Measurements from ENCODE around the gene GUF1.
A peak's percentile ranks its signal among the peaks of the same experiment; 100 is the strongest.

The GUF1 gene

DNA sequence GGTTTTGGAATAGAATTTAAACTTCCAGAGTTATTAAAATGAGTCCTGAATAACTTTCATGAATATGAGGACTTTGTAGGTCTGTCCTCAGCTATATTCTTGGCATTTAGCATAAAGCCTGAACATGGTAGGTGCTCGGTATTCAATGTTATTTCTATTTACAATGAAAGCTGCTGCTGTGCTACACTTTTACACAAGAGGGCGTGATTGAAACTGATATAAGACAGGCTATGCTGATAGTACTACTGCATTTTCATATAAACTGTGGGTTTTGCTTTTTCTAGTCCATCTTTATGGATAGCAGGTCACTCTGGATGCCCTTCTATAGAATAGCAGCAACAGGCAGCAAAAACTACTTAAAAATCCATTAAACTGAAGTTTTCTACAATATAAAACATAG, 60.4 kb downstream of the GUF1 start:
- H2BK15ac ChIP-seq (ENCODE audit: low read depth, poor library complexity, severe bottlenecking), result no peak overlapping the region
- no peak overlapping the region for H2AFZ ChIP-seq (ENCODE audit: low read depth, low read length)
- no peaks in the 10 kb centered on the region for H3K27me3 ChIP-seq (ENCODE audit: control insufficient read depth in 1 of 2, insufficient read depth in 1 of 2, low read length in 2 of 2)
- no peak overlapping the region for H2BK12ac ChIP-seq (ENCODE audit: low read length in 2 of 2)
- no peaks in the 10 kb centered on the region for H3K9me3 ChIP-seq (ENCODE audit: control insufficient read depth, low read length)
- no peak overlapping the region for H3K4ac ChIP-seq (ENCODE audit: low read depth in 1 of 2, low read length in 2 of 2)
- H2BK120ac ChIP-seq (ENCODE audit: low read depth, low read length), result no peak overlapping the region
- H3K36me3 ChIP-seq (ENCODE audit: control insufficient read depth in 1 of 2, insufficient read depth in 2 of 2, low read depth in 1 of 2, low read length in 2 of 2), result no peaks in the 10 kb centered on the region
- H3K4me3 ChIP-seq (ENCODE audit: insufficient read depth in 1 of 2, low read depth in 1 of 2, low read length in 2 of 2), result no peak overlapping the region
- H3K23ac ChIP-seq (ENCODE audit: low read length in 2 of 2), result no peak overlapping the region
- no peak overlapping the region for H2BK5ac ChIP-seq (ENCODE audit: low read depth, low read length, poor library complexity, severe bottlenecking)
- DNase-seq, result peak; percentile 27
- H4K8ac ChIP-seq (ENCODE audit: low read length), result no peak overlapping the region
- H3K79me1 ChIP-seq (replicated peaks; ENCODE audit: low read length, poor library complexity, severe bottlenecking), result no peaks in the 10 kb centered on the region
- no peak overlapping the region for H3K4me2 ChIP-seq (ENCODE audit: low read length, poor library complexity, severe bottlenecking)
- H3K14ac ChIP-seq (ENCODE audit: low read length in 2 of 2), result no peak overlapping the region
- H4K91ac ChIP-seq (ENCODE audit: low read length), result no peak overlapping the region
- 100% methylated on average over 1 of the region's 2 CpGs for WGBS
- no peak overlapping the region for H3K9ac ChIP-seq (ENCODE audit: low read length)
- no peak overlapping the region for H2AK5ac ChIP-seq (ENCODE audit: low read length, severe bottlenecking)
- H3K27ac ChIP-seq (ENCODE audit: low read length, poor library complexity, severe bottlenecking), result no peak overlapping the region
- no peak overlapping the region for H3K18ac ChIP-seq (ENCODE audit: low read depth in 1 of 2, low read length in 2 of 2)
- no peaks in the 10 kb centered on the region for H3K4me1 ChIP-seq (ENCODE audit: control insufficient read depth, insufficient read depth, low read depth, low read length)

DNA sequence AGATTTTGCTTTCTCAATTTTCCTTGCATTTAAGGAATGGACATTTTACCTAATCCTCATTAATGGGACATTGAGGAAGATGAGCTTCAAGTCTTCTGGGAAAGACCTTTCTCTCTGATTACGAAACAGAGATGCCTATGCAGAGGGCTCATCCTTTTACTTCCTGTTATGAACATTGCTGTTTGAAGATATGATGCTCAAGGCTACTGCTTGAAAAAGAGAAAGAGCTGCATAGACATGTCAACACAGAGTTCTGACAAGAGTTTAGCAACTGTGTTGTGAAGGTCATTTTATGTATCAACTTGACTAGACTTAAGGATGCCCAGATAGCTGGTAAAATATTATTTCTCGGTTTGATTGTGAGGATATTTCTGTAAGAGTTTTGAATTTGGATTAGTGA, 62.0 kb downstream of the GUF1 start:
- no peak overlapping the region for H4K91ac ChIP-seq (ENCODE audit: low read length)
- H3K9ac ChIP-seq (ENCODE audit: low read length), result no peak overlapping the region
- no peak overlapping the region for H2BK120ac ChIP-seq (ENCODE audit: low read depth, low read length)
- H3K36me3 ChIP-seq (ENCODE audit: control insufficient read depth in 1 of 2, insufficient read depth in 2 of 2, low read depth in 1 of 2, low read length in 2 of 2), result no peaks in the 10 kb centered on the region
- no peaks in the 10 kb centered on the region for H3K9me3 ChIP-seq (ENCODE audit: control insufficient read depth, low read length)
- H2AK5ac ChIP-seq (ENCODE audit: low read length, severe bottlenecking), result no peak overlapping the region
- H2BK12ac ChIP-seq (ENCODE audit: low read length in 2 of 2), result no peak overlapping the region
- no peak overlapping the region for H2BK15ac ChIP-seq (ENCODE audit: low read depth, poor library complexity, severe bottlenecking)
- no peaks in the 10 kb centered on the region for H3K27me3 ChIP-seq (ENCODE audit: control insufficient read depth in 1 of 2, insufficient read depth in 1 of 2, low read length in 2 of 2)
- no peaks in the 10 kb centered on the region for H3K4me1 ChIP-seq (ENCODE audit: control insufficient read depth, insufficient read depth, low read depth, low read length)
- H4K8ac ChIP-seq (ENCODE audit: low read length), result no peak overlapping the region
- no peak overlapping the region for H3K14ac ChIP-seq (ENCODE audit: low read length in 2 of 2)
- H3K4me3 ChIP-seq (ENCODE audit: insufficient read depth in 1 of 2, low read depth in 1 of 2, low read length in 2 of 2), result no peak overlapping the region
- no peak overlapping the region for H3K23ac ChIP-seq (ENCODE audit: low read length in 2 of 2)
- WGBS, result 81% methylated on average over 2 of the region's 2 CpGs
- H2BK5ac ChIP-seq (ENCODE audit: low read depth, low read length, poor library complexity, severe bottlenecking), result no peak overlapping the region
- H3K4me2 ChIP-seq (ENCODE audit: low read length, poor library complexity, severe bottlenecking), result no peak overlapping the region
- no peak overlapping the region for H2AFZ ChIP-seq (ENCODE audit: low read depth, low read length)
- no peak overlapping the region for H3K4ac ChIP-seq (ENCODE audit: low read depth in 1 of 2, low read length in 2 of 2)
- H3K18ac ChIP-seq (ENCODE audit: low read depth in 1 of 2, low read length in 2 of 2), result no peak overlapping the region
- no peaks in the 10 kb centered on the region for H3K79me1 ChIP-seq (replicated peaks; ENCODE audit: low read length, poor library complexity, severe bottlenecking)
- no peak overlapping the region for H3K27ac ChIP-seq (ENCODE audit: low read length, poor library complexity, severe bottlenecking)
- no peak for DNase-seq
